ENCODE measurements around the gene MYCBP.

GRCh38 chr1:38865112-38865715, 7.9 kb downstream of the MYCBP start:
- TF ChIP-seq, protein P1, sequence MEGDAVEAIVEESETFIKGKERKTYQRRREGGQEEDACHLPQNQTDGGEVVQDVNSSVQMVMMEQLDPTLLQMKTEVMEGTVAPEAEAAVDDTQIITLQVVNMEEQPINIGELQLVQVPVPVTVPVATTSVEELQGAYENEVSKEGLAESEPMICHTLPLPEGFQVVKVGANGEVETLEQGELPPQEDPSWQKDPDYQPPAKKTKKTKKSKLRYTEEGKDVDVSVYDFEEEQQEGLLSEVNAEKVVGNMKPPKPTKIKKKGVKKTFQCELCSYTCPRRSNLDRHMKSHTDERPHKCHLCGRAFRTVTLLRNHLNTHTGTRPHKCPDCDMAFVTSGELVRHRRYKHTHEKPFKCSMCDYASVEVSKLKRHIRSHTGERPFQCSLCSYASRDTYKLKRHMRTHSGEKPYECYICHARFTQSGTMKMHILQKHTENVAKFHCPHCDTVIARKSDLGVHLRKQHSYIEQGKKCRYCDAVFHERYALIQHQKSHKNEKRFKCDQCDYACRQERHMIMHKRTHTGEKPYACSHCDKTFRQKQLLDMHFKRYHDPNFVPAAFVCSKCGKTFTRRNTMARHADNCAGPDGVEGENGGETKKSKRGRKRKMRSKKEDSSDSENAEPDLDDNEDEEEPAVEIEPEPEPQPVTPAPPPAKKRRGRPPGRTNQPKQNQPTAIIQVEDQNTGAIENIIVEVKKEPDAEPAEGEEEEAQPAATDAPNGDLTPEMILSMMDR (IDR thresholded peaks at IDR 0.05): no peak
- TF ChIP-seq POLR2A (IDR thresholded peaks at IDR 0.05) (no peak), POLR2AphosphoS5 (IDR thresholded peaks at IDR 0.05) (no peak)
